ENCODE results near the gene ATP9A. TPM values are rescaled to one million over a fixed set of nuclear protein-coding genes. Genes with fewer than 3 reads are reported as not detected.
"Not testable (repeated sequence)": the region's sequence is repeated elsewhere in the genome, so short reads cannot be mapped to it uniquely, and the experiment has no call there.

ATP9A gene
- total RNA-seq, 2 experiments from 2014 or later: 0.11 to 0.19 TPM

DNA sequence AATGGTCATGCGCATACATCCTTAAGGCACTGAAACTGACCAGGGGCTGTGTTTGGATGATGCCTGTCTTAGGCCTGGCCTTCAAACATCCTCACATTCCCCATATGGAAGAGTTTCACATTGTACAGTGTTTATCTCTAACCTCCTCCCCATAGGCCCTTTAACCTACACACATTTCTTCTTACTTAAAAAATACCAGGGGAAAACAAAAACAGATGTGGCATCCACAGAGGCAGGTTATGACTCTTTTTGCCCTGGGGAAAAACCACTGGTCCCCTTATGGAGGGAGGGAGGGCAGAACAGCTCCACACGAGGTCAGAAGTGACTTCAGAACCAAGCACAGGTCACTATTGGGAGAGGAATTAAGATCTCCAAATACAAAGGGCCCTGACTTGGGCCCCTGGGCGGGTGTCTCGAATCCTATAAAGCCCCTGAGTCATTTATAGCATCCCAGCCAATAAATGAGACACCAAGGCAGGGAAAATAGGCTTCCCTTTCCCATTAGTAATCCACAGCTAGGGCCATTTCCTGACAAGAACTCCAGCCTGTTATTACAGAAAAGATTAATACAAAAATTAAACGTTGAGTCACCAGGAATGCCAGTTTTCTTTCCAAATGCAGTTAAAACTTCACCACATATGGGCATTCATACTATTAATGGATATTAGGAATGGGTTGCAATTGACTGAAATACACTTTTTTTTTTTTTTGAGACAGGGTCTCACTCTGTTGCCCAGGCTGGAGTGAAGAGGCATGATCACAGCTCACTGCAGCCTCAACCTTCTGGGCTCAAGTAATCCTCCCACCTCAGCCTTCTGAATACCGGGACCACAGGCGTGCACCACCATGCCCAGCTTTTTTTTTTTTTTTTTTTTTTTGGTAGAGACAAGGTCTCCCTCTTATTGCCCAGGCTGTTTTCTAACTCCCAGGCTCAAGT, 107.2 kb downstream of the ATP9A start:
- Histone ChIP-seq H3K27me3 (ENCODE audit: control insufficient read depth in 1 of 2, insufficient read depth in 2 of 2, low read length in 2 of 2) (no peaks in the 10 kb centered on the region), H3K4me1 (ENCODE audit: insufficient read depth, low read length) (peaks cover 11% of the 10 kb centered on the region), H3K9me3 (ENCODE audit: control insufficient read depth in 1 of 2, insufficient read depth in 1 of 2, low read length in 2 of 2) (no peaks in the 10 kb centered on the region), H3K4me3 (ENCODE audit: low read length) (no peak overlapping the region), H3K27ac (ENCODE audit: low read depth in 1 of 2, low read length in 2 of 2) (no peak overlapping the region), H3K36me3 (ENCODE audit: insufficient read depth, low read length) (no peaks in the 10 kb centered on the region)
- intact Hi-C loops (cut with DNase I, micrococcal nuclease): no loop called here
- no peaks in the 10 kb centered on the region for H3K27me3 Mint-ChIP-seq
- ChIA-PET POLR2A (no interaction called here), CTCF (no interaction called here)
- ATAC-seq (ENCODE audit: poor library complexity) (no peak), DNase-seq (no peak)
- no peak overlapping the region for H3K27ac Mint-ChIP-seq
- TF ChIP-seq, protein P1, sequence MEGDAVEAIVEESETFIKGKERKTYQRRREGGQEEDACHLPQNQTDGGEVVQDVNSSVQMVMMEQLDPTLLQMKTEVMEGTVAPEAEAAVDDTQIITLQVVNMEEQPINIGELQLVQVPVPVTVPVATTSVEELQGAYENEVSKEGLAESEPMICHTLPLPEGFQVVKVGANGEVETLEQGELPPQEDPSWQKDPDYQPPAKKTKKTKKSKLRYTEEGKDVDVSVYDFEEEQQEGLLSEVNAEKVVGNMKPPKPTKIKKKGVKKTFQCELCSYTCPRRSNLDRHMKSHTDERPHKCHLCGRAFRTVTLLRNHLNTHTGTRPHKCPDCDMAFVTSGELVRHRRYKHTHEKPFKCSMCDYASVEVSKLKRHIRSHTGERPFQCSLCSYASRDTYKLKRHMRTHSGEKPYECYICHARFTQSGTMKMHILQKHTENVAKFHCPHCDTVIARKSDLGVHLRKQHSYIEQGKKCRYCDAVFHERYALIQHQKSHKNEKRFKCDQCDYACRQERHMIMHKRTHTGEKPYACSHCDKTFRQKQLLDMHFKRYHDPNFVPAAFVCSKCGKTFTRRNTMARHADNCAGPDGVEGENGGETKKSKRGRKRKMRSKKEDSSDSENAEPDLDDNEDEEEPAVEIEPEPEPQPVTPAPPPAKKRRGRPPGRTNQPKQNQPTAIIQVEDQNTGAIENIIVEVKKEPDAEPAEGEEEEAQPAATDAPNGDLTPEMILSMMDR (IDR thresholded peaks at IDR 0.05): no peak
- peaks cover 9% of the 10 kb centered on the region for H3K4me1 Mint-ChIP-seq (ENCODE audit: low read depth)
- no peaks in the 10 kb centered on the region for H3K36me3 Mint-ChIP-seq (ENCODE audit: low read depth)
- H3K4me3 Mint-ChIP-seq: no peak overlapping the region
- H3K9me3 Mint-ChIP-seq: no peaks in the 10 kb centered on the region

DNA sequence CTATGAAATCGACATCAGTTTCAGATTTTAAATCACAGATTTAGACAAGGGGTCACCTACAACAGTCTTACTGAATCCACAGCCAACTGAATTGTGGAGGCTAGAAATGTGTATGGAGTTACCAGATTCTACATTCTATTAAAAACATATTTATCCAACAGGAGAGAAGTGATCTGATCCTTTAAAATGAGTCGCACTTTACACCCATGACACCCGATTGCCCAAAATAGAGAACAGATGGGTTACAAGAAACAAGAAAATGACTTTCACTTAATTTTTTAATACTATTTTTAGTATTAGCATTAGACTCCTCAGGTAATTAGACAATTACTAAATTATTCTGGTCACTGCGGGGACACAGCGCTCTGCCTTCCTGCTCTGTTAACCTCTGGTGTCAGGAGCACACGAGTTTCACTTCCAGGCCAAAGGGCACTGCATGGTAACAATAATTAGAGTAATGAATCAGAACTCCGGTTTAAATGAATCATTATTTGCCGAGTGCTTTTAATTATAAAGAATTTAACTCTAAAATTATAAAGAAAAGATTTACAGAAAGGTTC, 108.6 kb downstream of the ATP9A start:
- Mint-ChIP-seq H3K9me3 (no peaks in the 10 kb centered on the region), H3K4me3 (no peak overlapping the region), H3K27me3 (no peaks in the 10 kb centered on the region), H3K27ac (no peak overlapping the region), H3K36me3 (ENCODE audit: low read depth) (no peaks in the 10 kb centered on the region), H3K4me1 (ENCODE audit: low read depth) (peaks cover 9% of the 10 kb centered on the region)
- ChIA-PET CTCF (no interaction called here), POLR2A (no interaction called here)
- H3K4me3 ChIP-seq (ENCODE audit: low read length): no peak overlapping the region
- TF ChIP-seq, protein P1 (IDR thresholded peaks at IDR 0.05): no peak
- peaks cover 11% of the 10 kb centered on the region for H3K4me1 ChIP-seq (ENCODE audit: insufficient read depth, low read length)
- intact Hi-C loops (cut with DNase I, micrococcal nuclease): no loop called here
- H3K36me3 ChIP-seq (ENCODE audit: insufficient read depth, low read length): no peaks in the 10 kb centered on the region
- no peaks in the 10 kb centered on the region for H3K27me3 ChIP-seq (ENCODE audit: control insufficient read depth in 1 of 2, insufficient read depth in 2 of 2, low read length in 2 of 2)
- DNase-seq (no peak), ATAC-seq (ENCODE audit: poor library complexity) (no peak)
- H3K9me3 ChIP-seq (ENCODE audit: control insufficient read depth in 1 of 2, insufficient read depth in 1 of 2, low read length in 2 of 2): no peaks in the 10 kb centered on the region
- no peak overlapping the region for H3K27ac ChIP-seq (ENCODE audit: low read depth in 1 of 2, low read length in 2 of 2)

DNA sequence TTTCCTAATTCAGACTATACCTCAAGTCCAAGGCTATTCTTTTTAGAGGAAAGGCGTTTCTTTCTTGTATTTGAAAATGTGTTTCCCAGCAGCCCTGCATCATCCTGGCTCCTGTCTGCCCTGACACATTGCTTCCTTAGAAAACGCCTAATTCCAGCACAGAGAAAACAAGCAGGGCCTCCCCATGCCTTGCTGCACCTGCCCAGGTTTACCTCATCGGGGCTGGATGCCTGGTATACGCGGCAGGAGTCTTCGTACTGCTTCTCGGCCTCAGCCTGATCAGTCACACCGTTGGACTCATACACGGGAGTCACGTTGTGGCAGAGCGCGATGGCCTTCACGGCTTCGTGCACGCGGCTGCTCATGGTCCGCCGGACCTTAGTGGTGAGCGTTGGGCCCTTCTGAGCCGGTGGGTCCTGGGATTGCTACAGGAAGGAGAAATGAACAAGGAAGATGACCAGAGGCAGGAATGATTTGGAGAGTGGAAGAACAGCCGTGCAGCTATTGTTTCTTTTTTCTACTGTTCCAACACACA, 111.4 kb downstream of the ATP9A start:
- POLR2A ChIA-PET: no interaction called here
- Histone ChIP-seq H3K4me3 (ENCODE audit: low read length) (no peak overlapping the region), H3K36me3 (ENCODE audit: insufficient read depth, low read length) (no peaks in the 10 kb centered on the region), H3K4me1 (ENCODE audit: insufficient read depth, low read length) (peaks cover 8% of the 10 kb centered on the region), H3K27me3 (ENCODE audit: control insufficient read depth in 1 of 2, insufficient read depth in 2 of 2, low read length in 2 of 2) (no peaks in the 10 kb centered on the region), H3K9me3 (ENCODE audit: control insufficient read depth in 1 of 2, insufficient read depth in 1 of 2, low read length in 2 of 2) (no peaks in the 10 kb centered on the region), H3K27ac (ENCODE audit: low read depth in 1 of 2, low read length in 2 of 2) (no peak overlapping the region)
- H3K4me3 Mint-ChIP-seq: no peak overlapping the region
- no peak for DNase-seq
- intact Hi-C loops (cut with DNase I, micrococcal nuclease): no loop called here
- H3K4me1 Mint-ChIP-seq (ENCODE audit: low read depth): peaks cover 5% of the 10 kb centered on the region
- no peak for ATAC-seq (ENCODE audit: poor library complexity)
- CTCF ChIA-PET: no interaction called here
- TF ChIP-seq, protein P1 (IDR thresholded peaks at IDR 0.05): no peak
- no peaks in the 10 kb centered on the region for H3K9me3 Mint-ChIP-seq
- H3K27me3 Mint-ChIP-seq: no peaks in the 10 kb centered on the region
- H3K36me3 Mint-ChIP-seq (ENCODE audit: low read depth): no peaks in the 10 kb centered on the region
- H3K27ac Mint-ChIP-seq: no peak overlapping the region

DNA sequence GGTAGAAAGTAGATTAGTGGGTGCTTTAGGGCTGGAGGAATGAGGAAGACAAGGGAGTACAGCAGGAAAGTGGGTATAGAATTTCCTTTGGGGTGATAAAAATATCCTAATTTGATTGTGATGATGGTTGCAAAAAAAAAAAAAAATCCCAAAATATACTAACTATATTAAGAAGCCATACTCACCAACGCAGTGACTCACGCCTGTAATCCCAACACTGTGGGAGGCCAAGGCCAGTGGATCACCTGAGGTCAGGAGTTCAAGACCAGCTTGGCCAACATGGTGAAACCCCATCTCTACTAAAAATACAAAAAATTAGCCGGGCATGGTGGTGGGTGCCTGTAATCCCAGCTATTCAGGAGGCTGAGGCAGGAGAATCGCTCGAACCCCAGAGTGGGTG, 112.1 kb downstream of the ATP9A start:
- H3K9me3 ChIP-seq (ENCODE audit: control insufficient read depth in 1 of 2, insufficient read depth in 1 of 2, low read length in 2 of 2); POLR2A ChIA-PET; DNase-seq; H3K4me3 Mint-ChIP-seq; H3K36me3 ChIP-seq (ENCODE audit: insufficient read depth, low read length); H3K4me3 ChIP-seq (ENCODE audit: low read length); CTCF ChIA-PET; ATAC-seq (ENCODE audit: poor library complexity); H3K4me1 Mint-ChIP-seq (ENCODE audit: low read depth); H3K27me3 Mint-ChIP-seq; H3K36me3 Mint-ChIP-seq (ENCODE audit: low read depth); H3K27ac ChIP-seq (ENCODE audit: low read depth in 1 of 2, low read length in 2 of 2); intact Hi-C loops (cut with DNase I, micrococcal nuclease); H3K27ac Mint-ChIP-seq; H3K4me1 ChIP-seq (ENCODE audit: insufficient read depth, low read length); H3K27me3 ChIP-seq (ENCODE audit: control insufficient read depth in 1 of 2, insufficient read depth in 2 of 2, low read length in 2 of 2); H3K9me3 Mint-ChIP-seq: not testable (repeated sequence)

Measured in CD4-positive, alpha-beta T cell (primary cell).